Lower leg skin (tissue), 4 donors: ENCODE data around the gene IFI44. TPM values are rescaled to one million over a fixed set of nuclear protein-coding genes. Genes with fewer than 3 reads are reported as not detected.

Experiments
- DNase-seq, 2 donors: peaks; one replicate each; pipeline ENCODE4 v3.0.0-alpha.2; 2019; ENCODE audit warnings: low spot score in 2 of 2
- H3K4me3 ChIP-seq: fragments of 200-600 bp; sonication (generic); 2 replicates; pipeline ENCODE4 v1.5.1; 2017; ENCODE audit warnings: mild to moderate bottlenecking, low read depth; ENCODE audit not compliant: poor library complexity, severe bottlenecking
- POLR2A ChIP-seq, 2 donors: fragments of 450-650 bp; IDR thresholded peaks; one replicate each; pipeline ENCODE4 v1.6.1; 2016 to 2017; ENCODE audit warnings: antibody characterized with exemption in 2 of 2, mild to moderate bottlenecking in 1 of 2, moderate library complexity in 1 of 2
- WGBS, 2 donors: methylation state at CpG; one replicate each; pipeline ENCODE4 v1.1.5; 2018; 5-methylcytosine and 5-hydroxymethylcytosine counted together
- intact Hi-C: fragments of 100-400 bp; cut with DNase I; formaldehyde crosslinking; loops from one replicate; pipeline ENCODE4 v1.15.0; 2023; ENCODE audit warnings: low total_unique reads
- total RNA-seq, 4 donors: library from RNA; depleted of rRNA; stranded (reverse); fragments of >200 nt; gene quantifications; one replicate each; pipeline ENCODE4 v1.1.0, GENCODE V29; 2016
- TF ChIP-seq, protein P1 (sequence below), 3 donors: fragments of 450-650 bp; IDR thresholded peaks; one replicate each; pipeline ENCODE4 v1.5.1; 2016; ENCODE audit warnings: antibody characterized with exemption in 3 of 3, mild to moderate bottlenecking in 3 of 3, moderate library complexity in 2 of 3

Gene IFI44
- total RNA-seq, 4 donors from 2014 or later: 4.4 to 13.1 (median 5.2) TPM

DNA sequence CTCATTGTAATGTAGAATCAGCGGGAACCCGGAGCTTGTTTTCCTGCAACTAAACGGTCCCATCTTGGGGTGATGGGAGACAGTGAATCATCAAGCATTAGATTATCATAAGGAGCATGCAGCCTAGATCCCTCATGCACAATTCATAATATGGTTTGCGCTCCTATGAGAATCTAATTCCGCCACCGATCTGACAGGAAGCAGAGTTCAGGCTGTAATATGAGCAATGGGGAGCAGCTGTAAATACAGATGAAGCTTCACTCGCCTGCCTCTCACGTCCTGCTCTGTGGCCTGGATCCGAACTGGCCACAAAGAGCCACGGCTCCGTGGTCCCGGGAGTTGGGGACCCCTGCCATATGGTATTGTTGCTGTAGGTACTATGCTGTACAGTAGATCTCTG is 1.6 kb downstream of the IFI44 start:
- no peak overlapping the region for H3K4me3 ChIP-seq
- WGBS, 2 donors: 54 to 63% methylated on average over 12 of the region's 12 CpGs
- intact Hi-C loops: no loop called here
- no peak for TF ChIP-seq POLR2A (IDR thresholded peaks at IDR 0.05)
- TF ChIP-seq, protein P1, sequence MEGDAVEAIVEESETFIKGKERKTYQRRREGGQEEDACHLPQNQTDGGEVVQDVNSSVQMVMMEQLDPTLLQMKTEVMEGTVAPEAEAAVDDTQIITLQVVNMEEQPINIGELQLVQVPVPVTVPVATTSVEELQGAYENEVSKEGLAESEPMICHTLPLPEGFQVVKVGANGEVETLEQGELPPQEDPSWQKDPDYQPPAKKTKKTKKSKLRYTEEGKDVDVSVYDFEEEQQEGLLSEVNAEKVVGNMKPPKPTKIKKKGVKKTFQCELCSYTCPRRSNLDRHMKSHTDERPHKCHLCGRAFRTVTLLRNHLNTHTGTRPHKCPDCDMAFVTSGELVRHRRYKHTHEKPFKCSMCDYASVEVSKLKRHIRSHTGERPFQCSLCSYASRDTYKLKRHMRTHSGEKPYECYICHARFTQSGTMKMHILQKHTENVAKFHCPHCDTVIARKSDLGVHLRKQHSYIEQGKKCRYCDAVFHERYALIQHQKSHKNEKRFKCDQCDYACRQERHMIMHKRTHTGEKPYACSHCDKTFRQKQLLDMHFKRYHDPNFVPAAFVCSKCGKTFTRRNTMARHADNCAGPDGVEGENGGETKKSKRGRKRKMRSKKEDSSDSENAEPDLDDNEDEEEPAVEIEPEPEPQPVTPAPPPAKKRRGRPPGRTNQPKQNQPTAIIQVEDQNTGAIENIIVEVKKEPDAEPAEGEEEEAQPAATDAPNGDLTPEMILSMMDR (IDR thresholded peaks at IDR 0.05): no peak
- DNase-seq: no peak

DNA sequence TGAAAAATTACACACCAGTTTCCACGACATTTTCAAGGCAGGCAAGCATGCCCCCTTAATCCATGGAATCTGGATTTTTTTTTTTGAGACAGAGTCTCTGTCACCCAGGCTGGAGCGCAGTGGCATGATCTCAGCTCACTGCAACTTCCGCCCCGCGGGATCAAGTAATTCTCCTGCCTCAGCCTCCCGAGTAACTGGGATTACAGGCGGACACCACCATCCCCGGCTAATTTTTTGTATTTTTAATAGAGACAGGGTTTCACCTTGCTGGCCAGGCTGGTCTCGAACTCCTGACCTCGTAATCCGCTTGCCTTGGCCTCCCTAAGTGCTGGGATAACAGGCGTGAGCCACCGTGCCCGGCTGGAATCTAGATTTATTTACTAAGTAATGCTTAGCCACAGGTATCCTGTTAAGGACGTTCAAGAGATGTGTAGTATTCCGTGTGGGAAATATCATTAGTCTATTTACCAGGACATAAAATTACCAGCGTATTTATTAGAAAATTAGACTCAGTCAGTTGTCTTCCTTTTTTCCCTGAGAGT is 2.5 kb downstream of the IFI44 start:
- 89% methylated on average over 17 of the region's 17 CpGs for WGBS, 2 donors
- no peak overlapping the region for H3K4me3 ChIP-seq
- intact Hi-C loops: no loop called here
- TF ChIP-seq, protein P1 (IDR thresholded peaks at IDR 0.05): no peak
- TF ChIP-seq POLR2A (IDR thresholded peaks at IDR 0.05): no peak
- no peak for DNase-seq

DNA sequence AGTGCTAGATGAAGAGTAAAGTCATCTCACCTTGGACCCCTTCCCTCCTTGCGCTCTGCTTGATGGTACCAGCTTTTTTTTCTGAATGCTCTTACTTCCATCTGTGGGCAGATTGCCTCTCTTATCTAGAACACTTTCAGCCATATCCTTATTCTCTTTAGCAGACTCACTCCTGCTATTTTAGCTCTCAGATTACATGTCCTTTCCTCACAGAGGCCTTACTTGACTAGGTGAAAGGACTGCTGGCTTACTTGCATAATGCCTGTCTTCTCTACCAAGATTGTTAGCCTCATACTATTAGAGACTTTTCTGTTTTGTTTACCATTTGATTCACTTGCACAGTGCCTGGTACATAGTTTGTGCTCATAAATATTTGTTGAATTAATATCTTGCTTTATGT is 9.3 kb downstream of the IFI44 start:
- H3K4me3 ChIP-seq: no peak overlapping the region
- DNase-seq: no peak
- 93 to 100% methylated on average over 1 of the region's 1 CpG for WGBS, 2 donors
- TF ChIP-seq, protein P1 (IDR thresholded peaks at IDR 0.05): no peak
- no peak for TF ChIP-seq POLR2A (IDR thresholded peaks at IDR 0.05)
- intact Hi-C loops: no loop called here

DNA sequence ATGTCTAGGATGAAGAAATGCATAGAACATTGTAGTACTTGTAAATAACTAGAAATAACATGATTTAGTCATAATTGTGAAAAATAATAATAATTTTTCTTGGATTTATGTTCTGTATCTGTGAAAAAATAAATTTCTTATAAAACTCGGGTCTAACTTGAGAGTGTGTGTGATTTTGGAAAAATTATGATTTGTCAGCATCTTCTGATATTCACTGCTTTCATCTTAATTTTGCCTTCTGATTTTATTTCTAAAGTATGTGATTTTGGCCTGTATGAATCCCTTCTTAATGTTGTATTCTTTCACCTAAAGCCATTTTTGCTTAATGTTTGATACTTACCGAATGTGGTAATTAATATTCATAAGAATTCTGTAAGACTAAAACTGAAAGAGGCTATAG is 14.3 kb downstream of the IFI44 start:
- no peak for TF ChIP-seq POLR2A (IDR thresholded peaks at IDR 0.05)
- TF ChIP-seq, protein P1 (IDR thresholded peaks at IDR 0.05): no peak
- DNase-seq: no peak
- intact Hi-C loops: no loop called here
- no peak overlapping the region for H3K4me3 ChIP-seq
- WGBS, 2 donors: 91 to 93% methylated on average over 2 of the region's 2 CpGs

DNA sequence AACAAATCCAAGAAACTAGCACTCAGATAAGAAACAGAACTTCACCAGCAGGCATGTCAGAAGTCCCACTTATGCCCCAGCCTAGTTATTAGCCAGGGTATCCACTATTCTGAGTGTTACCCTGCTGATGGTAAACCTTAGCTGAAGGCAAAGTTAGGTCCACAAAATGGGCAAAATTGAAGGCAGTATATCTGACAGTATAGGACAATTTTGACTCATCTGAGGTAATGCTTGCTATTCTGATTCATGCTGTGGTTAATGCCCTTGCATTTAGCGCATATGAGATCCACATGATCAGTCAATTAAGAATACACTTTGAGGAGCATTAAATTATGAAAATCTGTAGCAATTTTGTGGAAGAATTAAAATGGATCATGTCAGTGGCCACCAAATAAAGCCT is 15.1 kb downstream of the IFI44 start:
- no peak for DNase-seq
- H3K4me3 ChIP-seq: no peak overlapping the region
- WGBS, 2 donors: 95 to 98% methylated on average over 1 of the region's 1 CpG
- intact Hi-C loops: no loop called here
- TF ChIP-seq POLR2A (IDR thresholded peaks at IDR 0.05): no peak
- TF ChIP-seq, protein P1 (IDR thresholded peaks at IDR 0.05): no peak

DNA sequence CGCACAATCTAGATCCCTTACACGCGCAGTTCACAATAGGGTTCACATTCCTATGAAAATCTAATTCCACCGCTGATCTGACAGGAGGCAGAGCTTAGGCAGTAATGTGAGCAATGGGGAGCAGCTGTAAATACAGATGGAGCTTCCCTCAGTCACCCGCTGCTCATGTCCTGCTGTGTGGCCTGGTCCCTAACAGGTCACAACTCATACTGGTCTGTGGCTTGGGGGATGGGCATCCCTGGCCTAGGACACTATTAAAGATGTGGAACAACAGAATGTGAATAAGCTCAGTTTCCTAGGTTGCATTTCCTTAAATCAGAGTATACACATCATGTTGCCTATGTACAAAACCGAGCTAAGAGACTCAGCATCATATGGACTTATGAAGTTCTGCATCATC is 16.2 kb downstream of the IFI44 start:
- TF ChIP-seq POLR2A (IDR thresholded peaks at IDR 0.05): no peak
- TF ChIP-seq, protein P1 (IDR thresholded peaks at IDR 0.05): no peak
- WGBS, 2 donors: 94 to 95% methylated on average over 6 of the region's 6 CpGs
- DNase-seq: no peak
- no peak overlapping the region for H3K4me3 ChIP-seq
- intact Hi-C loops: no loop called here
